GM19043 (cell line): ENCODE results near the gene ARHGEF17.

ENCODE experiments used
- ATAC-seq: cut with Tn5 transposase; IDR thresholded peaks from one replicate; pipeline ENCODE4 v1.9.1; 2021; ENCODE audit warnings: low read depth; ENCODE audit not compliant: unreplicated experiment

ARHGEF17 gene

GRCh38 chr11:73401924-73402833 is 94.1 kb downstream of the ARHGEF17 start:
- ATAC-seq: no peak

- no peak for ATAC-seq
Measured at GRCh38 chr11:73402834-73403185, 94.7 kb downstream of the ARHGEF17 start.

GRCh38 chr11:73403541-73403940 is 95.5 kb downstream of the ARHGEF17 start:
- no peak for ATAC-seq

GRCh38 chr11:73404048-73404447 is 96.0 kb downstream of the ARHGEF17 start:
- no peak for ATAC-seq

GRCh38 chr11:73404506-73405145 is 96.5 kb downstream of the ARHGEF17 start:
- no peak for ATAC-seq

GRCh38 chr11:73405146-73405510 is 97.1 kb downstream of the ARHGEF17 start:
- no peak for ATAC-seq

GRCh38 chr11:73406131-73406530 is 98.1 kb downstream of the ARHGEF17 start:
- no peak for ATAC-seq

GRCh38 chr11:73406619-73407018 is 98.5 kb downstream of the ARHGEF17 start:
- no peak for ATAC-seq

GRCh38 chr11:73409431-73409830 is 101.4 kb downstream of the ARHGEF17 start:
- ATAC-seq: no peak

GRCh38 chr11:73410627-73411026 is 102.6 kb downstream of the ARHGEF17 start:
- no peak for ATAC-seq

GRCh38 chr11:73411031-73411430 is 103.0 kb downstream of the ARHGEF17 start:
- ATAC-seq: no peak

GRCh38 chr11:73412308-73412707 is 104.2 kb downstream of the ARHGEF17 start:
- no peak for ATAC-seq

GRCh38 chr11:73413256-73413655 is 105.2 kb downstream of the ARHGEF17 start:
- no peak for ATAC-seq

- ATAC-seq: no peak
Measured at GRCh38 chr11:73414977-73415651, 107.0 kb downstream of the ARHGEF17 start.

- ATAC-seq: no peak
Measured at GRCh38 chr11:73415854-73416615, 108.0 kb downstream of the ARHGEF17 start.

GRCh38 chr11:73416786-73417185 is 108.7 kb downstream of the ARHGEF17 start:
- ATAC-seq: no peak
